HG03095 (cell line): Measurements from ENCODE around the gene FBXO24.
"Not testable (repeated sequence)": the region's sequence is repeated elsewhere in the genome, so short reads cannot be mapped to it uniquely, and the experiment has no call there.

Experiments
- ATAC-seq: cut with Tn5 transposase; IDR thresholded peaks from one replicate; pipeline ENCODE4 v1.9.1; 2021; ENCODE audit warnings: moderate library complexity; ENCODE audit not compliant: unreplicated experiment

Gene FBXO24, protein sequence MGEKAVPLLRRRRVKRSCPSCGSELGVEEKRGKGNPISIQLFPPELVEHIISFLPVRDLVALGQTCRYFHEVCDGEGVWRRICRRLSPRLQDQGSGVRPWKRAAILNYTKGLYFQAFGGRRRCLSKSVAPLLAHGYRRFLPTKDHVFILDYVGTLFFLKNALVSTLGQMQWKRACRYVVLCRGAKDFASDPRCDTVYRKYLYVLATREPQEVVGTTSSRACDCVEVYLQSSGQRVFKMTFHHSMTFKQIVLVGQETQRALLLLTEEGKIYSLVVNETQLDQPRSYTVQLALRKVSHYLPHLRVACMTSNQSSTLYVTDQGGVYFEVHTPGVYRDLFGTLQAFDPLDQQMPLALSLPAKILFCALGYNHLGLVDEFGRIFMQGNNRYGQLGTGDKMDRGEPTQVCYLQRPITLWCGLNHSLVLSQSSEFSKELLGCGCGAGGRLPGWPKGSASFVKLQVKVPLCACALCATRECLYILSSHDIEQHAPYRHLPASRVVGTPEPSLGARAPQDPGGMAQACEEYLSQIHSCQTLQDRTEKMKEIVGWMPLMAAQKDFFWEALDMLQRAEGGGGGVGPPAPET

DNA sequence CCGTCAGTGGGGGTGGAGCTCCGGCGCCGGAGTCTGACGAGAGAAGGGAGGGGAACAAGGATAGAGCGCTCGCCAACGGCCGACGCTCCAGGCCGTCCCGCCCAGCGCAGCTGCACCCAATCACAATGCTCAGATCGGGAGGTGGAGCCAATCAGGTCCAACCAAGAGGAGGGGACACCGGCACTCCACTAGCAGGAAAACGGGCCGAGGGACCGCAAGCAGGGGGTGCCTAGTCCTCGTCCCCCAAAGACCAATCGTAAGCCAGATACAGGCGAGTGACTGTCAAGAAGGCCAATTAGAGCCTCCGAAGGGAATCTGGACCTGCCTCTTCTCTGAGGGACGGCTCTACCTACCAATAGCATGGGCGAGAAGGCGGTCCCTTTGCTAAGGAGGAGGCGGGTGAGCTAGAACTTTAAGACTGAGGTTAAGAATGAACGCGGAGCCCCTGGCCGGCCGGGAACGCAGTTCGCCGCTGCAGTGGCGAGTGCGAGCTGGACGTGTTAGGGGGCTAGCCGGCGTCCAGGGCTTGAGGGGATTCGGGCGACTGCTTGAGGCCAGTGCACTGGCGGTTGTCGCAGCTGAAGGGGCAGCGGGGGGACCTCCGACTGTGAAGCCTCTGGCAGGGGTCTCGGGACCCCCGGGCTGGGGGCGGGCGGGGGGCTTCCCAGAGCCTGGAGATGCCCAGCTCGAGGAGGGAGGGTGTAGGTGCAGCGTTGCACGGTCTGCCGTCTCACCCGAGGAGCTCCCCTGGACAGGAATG, at the start of gene FBXO24:
TSS of gene FBXO24 (plus strand) at position 63 of the 760 bp plus-strand sequence. CDS start at position 361, 298 bp downstream.
- peak; percentile 83 for ATAC-seq

DNA sequence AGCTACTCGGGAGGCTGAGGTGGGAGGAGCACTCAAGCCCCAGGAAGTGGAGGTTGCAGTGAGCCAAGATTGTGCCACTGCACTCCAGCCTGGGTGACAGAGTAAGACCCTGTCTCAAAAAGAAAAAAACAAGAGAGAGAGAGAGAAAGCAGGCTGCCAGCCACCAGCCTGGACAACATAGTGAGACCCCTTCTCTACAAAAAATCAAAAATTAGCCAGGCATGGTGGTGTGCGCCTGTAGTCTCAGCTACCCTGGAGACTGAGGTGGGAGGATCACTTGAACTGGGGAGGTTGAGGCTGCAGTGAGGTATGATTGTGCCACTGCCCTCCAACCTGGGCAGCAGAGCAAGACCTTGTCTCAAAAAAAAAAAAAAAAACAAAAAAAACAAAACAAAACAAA, 49.4 kb upstream of the FBXO24 start:
- ATAC-seq = not testable (repeated sequence)

DNA sequence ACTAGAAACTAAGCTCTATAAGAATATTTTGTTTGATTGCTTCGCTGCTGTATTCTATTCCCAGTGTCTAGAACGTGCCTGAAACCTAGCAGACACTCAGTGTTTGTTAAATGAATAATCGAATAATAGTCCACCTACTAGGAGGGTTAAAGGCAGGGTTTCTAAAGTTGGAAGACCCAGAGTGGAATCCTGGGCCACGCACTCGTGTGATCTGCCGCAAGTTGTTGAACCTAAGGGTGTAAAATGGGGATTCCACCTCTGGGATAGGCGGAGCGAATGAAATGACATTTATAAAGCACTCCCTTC, 47.8 kb upstream of the FBXO24 start:
- ATAC-seq = no peak

DNA sequence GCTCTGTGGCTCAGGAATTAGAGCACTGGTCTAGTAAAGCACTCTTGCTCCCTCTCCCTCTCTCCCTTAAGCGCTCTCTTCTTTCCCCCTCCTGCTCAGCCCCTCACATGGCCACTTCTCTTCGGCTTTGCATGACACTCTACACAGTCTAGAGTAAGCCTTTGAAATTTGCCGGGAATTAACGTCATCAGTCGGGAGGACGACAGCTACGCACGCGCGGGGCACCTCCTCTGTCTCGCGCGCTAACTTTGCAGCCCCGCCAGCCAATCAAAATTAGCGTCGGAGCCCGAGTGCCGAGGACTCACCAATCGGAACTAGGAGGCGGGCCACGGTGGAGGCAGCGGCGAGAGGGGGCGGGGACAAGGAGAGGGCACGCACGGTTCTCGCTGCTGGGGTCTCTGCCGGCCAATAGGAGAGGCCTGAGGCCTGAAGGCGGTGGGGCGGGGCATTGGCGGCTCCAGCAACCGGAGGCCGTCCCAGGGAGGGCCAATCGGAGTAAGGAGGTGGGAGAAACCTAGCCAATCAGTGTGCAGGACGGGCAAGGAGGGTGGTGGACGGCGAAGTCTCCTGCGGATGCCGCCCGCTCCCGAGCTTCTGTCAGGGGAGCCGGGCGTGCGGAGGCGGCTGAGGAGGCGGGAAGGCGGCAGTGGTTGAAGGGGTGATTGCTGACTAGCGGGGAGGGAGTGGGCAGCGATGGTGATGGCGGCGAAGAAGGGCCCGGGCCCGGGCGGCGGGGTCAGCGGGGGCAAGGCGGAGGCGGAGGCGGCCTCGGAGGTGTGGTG, 47.3 kb upstream of the FBXO24 start, which contains the start of gene AGFG2:
TSS of gene AGFG2 (plus strand) at position 550 of the 782 bp plus-strand sequence. CDS start at position 694, 144 bp downstream.
- ATAC-seq = peak; percentile 91

DNA sequence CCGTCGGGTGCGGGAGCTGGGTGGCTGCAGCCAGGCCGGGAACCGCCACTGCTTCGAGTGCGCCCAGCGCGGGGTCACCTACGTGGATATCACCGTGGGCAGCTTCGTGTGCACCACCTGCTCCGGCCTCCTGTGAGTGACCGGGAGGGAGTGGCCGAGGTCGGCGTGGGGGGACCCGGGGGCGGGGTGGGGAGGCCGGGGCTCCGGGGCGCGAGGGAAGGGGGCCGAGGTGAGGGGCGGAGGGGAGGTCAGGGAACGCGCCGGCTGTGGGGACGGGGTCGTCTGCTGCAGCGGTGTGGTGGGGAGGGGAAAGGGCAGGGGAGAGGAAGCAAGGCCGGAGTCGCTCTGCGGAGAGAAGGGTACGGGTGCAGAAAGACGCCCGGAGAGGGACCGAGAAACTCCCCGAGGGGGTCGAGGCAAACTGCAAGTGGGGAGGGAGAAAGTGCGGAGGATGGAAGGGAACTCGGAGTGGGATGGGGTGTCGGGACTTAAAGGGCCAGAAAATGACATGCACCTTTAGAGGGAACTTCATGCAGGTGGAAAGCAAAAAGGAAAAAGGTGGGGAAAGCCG, 46.6 kb upstream of the FBXO24 start:
- no peak for ATAC-seq

DNA sequence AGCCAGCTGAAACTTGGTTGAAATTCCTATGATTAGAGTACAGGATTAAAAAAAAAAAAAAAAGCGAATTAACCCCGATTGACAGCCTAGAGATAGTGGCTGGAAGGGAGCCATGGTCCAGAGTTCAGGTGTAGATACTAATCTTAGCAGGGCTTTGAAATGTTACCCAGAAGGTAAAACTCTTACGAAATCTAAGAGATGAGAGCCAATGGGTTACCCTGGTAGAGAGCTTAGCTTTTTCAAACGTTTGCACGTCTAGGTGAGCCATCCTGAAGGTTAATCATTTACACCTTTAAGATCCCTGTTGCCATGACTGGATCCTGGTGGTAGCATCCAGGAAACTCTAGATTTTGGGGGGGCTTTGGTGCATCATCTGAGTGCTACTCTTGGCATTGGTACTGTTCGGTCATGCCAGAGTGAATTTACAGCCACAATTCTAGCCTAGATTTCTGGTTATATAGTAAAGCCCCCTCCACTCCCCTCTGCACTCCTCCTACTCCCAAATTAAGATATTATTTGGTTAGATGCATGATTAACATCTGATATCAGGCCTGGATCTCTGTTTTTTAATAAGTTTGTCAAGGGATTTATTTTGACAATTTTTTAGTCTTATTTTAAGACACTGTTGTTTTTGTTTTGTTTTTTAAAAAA, 45.9 kb upstream of the FBXO24 start:
- no peak for ATAC-seq

DNA sequence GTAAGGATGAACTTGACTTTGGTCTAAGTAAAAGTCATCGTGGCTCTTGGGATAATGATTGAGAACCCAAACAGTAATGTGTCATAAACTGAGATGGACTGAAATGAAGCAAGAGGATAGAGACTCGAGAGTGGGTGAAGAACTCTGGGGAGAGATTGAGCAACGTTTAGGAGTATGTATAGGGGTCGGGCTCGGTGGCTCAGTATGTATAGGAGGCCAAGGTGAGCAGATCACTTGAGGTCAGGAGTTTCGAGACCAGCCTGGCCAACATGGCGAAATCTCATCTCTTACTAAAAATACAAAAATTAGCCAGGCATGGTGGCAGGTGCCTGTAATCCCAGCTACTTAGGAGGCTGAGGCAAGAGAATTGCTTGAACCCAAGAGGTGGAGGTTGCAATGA, 44.8 kb upstream of the FBXO24 start:
- ATAC-seq = not testable (repeated sequence)

DNA sequence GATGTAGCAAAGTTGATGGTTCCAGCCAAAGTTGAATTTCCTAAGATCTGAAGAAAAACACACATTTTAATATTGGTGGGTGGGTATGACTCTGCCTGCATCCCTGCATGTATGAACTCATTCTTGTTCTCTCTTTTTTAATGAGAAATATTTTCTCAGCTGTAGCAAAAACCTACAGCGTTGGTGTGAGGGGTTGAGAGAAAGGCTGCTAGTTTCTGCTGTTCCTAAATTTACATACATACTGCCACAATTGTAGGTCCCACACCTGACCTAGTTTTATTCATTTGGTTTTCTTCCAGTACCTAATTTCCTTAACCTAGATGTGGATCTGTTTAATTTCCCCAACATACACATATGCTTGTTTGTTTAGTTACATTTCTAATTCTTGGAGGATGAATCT, 42.5 kb upstream of the FBXO24 start:
- no peak for ATAC-seq

DNA sequence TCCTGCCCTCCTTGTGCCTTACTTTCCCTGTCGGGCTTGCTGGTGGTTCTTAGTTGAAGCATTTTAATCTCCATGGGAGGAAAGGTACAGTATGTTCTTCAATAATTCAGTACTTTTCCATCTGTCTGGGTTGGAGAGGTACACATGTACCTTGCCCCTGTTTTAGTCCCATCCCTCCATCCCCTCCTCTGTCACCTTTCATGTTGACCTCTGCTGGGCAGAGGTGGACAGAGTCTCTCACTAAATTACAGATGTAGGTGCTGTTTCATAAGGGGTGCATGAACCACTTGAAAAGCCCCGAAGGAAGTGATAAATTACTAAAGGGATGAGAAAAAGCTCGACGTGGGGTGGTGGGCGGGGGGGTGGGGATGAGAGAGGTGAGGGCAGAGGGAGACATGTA, 41.7 kb upstream of the FBXO24 start:
- ATAC-seq = no peak

DNA sequence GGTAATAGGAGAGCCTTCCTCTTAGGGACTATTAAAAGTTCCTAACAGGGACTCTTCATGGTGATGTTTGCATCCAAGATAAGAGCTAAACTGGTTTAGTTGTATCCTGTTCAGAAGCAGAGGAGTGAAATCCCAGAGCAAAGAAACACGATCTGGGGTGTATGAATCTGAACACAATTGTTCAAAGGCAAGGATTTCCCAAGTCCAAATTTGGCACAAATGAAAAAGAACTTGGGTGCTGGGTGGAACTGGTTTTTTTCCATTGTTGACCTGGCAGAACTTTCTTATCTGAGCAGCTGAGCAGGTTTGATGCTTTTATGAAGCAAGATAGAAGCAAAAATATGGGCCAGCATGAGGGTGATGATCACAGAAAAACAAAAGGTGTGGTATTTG, 41.2 kb upstream of the FBXO24 start:
- ATAC-seq = no peak

DNA sequence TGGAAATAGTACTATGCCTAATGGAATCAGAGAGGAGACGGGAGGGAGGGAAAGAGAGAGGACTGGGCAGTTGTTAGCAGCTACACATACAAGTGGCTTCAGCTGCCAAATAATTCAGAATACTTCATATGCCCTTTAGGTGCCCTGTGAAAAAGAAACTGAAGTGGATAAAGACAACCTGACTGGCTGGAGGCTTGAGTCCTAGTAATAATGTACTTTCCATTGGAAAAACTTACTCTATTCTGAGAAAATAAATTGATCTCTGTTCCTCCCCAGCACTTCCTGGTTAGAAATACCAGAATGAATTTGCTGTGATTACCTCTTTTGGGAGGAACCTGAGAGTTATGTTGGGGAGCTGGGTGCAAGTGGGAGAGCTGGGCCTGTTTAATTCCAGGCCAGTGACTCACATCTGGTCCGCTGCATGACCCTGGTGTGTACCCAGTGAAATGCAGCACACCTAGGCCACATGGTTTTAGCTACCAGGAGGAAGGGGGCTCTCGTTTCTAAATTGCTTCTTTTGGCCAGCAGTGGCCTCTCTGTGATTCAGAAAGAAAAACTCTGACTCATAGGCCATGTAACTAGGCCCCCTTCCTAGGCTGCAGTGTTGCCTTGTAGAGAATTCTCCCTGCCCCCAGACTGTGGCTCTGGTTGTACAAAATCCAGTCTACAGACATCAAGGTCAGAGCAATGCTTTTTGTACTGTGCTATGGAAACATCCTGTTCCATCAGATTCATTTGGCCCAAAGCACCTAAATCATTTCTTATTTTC, 40.6 kb upstream of the FBXO24 start:
- ATAC-seq = peak; percentile 39

DNA sequence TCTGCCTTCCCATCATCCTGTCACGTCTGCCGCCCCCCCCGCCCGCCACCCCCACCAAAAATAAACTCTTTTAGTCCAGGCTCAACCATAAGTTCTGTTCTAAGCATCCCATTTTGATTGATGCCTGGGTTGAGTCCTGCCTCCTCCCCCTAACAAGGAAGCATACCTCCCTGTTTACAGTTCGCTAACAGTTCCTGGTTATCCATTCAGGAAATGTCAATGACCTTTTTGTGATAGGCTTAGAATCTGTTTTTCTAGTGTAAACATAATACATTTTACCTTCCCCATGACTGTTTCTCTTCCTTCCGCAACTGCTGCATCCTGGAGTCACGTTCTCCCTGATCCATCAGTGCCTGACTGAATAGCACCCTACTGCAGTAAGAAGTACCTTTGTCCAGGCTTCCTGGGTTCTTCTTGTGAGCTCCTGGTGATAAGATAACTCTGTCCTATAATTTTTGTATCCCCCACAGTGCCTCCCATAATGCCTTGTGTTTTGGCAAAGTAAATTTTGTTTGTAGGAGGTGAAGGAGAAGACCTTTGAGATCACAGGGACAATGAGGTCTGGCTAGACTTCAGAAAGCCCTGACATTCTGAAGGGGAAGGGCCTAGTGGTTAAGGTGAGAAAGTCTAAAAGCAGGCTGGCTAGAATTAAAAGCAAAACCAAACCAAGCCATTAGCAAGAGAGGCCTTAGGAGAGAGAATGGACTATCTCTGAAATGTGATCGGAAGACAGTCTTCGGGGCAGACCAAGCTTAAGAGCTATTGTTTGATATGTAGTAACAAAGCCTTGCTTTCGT, 39.8 kb upstream of the FBXO24 start:
- no peak for ATAC-seq

DNA sequence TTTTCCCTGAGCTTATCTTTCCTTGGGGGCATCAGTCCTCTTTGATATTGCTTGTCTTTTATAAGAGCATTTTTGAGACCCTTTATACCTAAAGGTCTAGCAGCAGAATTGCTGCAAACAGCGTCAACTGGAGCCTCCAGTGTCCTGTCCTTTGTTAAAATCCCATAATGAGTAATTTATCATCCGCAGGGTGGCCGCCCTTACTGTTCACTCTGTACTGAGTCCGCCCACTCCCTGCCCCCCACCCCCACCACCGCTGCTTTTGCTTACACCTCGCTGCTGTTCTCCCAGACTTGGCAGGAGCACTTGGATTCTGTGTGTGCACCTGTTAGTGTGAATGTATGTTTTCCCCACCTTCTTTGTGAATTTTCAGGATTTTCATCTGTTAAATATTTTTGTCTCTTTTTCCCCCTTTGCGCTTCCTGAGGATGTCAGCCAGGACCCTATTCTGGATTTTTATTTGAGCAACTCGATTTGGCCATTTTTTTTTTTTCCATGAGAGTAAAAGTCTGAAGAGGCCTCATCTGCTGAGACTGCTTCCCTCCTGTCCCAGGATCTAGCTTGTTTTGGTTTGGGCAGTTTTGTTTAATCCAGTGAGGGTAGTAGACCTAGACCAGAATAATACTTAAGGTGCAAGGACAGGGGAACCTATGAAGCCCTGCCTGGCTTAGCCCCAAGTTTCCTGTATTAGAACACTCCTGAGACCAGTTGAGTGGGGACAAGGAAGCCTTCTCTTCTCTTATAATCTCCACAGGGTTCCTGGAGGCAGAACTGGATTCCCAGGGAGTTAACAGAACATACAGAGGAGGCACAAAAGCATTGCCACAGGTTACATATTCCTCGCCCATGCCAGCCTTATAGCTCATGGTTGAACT, 39.0 kb upstream of the FBXO24 start:
- ATAC-seq = no peak

DNA sequence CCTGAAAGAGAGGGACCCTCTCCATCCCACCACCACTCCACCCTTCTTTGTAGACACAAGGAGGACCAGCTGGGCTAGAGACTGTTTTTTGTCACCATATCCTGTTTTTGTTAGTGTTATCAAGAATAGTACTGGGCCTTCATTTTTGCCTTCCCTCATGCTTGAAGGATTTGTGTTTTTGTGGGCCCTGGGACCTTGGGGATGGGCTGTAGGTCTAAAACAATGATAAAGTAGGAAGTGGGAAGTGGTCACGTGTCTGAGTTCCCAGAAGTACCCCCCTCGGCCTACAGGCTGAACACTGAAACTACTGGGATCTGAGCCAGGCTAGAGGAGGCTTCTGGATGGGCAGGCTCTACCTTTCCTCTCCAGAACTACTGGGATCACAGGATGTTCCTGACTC, 38.3 kb upstream of the FBXO24 start:
- ATAC-seq = no peak

DNA sequence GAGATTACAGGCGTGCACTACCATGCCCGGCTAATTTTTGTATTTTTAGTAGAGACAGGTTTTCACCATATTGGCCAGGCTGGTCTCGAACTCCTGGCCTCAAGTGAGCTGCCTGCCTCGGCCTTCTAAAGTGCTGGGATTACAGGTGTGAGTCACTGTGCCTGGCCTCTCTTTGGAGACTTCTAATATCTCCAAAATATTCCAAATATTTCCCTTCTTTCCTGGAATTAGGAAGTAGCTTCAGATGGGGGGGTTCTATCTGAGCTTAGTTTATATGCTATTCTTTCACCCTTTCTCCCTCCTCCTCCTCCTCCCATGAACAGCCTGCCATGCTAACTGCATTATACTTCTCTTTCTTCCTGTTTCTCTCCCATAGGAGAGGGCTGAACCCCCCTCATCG, 37.7 kb upstream of the FBXO24 start:
- ATAC-seq = not testable (repeated sequence)

DNA sequence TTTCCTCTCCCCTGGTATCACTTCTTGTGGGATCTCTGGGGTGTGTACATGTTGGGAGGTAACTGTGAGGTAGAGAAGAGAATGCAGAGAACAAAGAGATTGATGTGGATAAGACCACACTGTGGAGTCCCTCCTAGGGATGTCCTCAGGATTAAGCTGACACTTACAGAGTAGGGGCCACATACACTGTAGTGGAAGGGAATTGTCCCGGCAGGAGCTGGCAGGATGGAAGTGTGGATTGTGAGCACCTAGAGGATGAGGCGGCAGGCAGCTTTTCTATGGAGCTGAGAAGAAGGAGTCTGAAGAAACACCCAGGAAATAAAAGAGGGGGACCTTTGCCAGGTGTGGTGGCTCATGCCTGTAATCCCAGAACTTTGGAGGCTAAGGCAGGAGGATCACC, 33.6 kb upstream of the FBXO24 start:
- ATAC-seq = no peak

DNA sequence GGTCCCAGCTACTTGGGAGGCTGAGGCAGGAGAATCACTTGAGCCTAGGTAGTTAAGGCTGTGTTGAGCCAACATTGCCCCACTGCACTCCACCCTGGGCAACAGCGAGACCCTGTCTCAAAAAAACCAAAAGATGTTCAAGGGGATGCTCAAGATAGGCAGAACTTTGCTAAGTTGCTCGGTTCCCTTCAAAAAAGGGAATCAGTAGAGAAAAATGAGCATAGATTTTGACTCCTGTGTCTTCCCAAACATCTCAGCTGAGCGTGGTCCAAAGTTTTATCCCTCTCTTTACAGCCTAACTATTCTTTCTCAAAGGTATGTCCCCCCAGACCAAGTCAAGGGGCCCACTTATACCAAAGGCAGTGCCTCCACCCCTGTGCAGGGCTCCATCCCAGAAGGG, 33.1 kb upstream of the FBXO24 start:
- ATAC-seq = no peak

DNA sequence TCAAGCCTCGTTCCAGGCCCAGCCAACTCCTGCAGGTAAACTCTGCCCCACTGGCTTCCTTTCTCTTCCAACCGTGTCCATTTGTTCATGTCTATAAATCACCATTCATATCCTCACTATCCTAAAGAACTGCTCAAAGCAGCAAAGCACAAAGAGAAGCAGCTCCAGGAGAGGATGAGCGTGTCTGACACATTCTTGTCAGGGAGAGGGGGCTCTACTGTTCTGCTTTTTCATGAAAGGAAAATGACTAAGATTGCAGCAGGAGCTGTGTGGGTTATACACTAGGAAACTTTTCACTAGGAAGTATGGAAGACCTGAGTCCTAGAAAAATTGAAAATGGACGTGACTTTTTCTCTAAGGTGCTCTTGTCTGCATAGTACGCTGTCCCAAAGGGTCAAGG, 30.4 kb upstream of the FBXO24 start:
- ATAC-seq = no peak
